Ascending aorta (tissue), 2 donors: ENCODE measurements around the gene CDH13. TPM values are rescaled to one million over a fixed set of nuclear protein-coding genes. Genes with fewer than 3 reads are reported as not detected.

Source experiments
- DNase-seq, 2 donors: peaks; one replicate each; pipeline ENCODE4 v3.0.0-alpha.2; 2019; ENCODE audit warnings: low spot score in 2 of 2
- H3K27ac ChIP-seq, 2 donors: fragments of 200-600 bp; sonication (generic); one replicate each; pipeline ENCODE4 v1.5.1; 2016 to 2017; ENCODE audit warnings: mild to moderate bottlenecking in 1 of 2
- H3K27me3 ChIP-seq: fragments of 200-600 bp; sonication (generic); one replicate; pipeline ENCODE4 v1.5.1; 2017
- H3K36me3 ChIP-seq, 2 donors: fragments of 200-600 bp; sonication (generic); one replicate each; pipeline ENCODE4 v1.5.1; 2016
- H3K4me1 ChIP-seq, 2 donors: fragments of 200-600 bp; sonication (generic); one replicate each; pipeline ENCODE4 v1.5.1; 2016 to 2017; ENCODE audit warnings: mild to moderate bottlenecking in 1 of 2
- H3K4me3 ChIP-seq, 2 donors: fragments of 200-600 bp; sonication (generic); one replicate each; pipeline ENCODE4 v1.5.1; 2016 to 2017; ENCODE audit warnings: mild to moderate bottlenecking in 1 of 2
- H3K9me3 ChIP-seq, 2 donors: fragments of 200-600 bp; sonication (generic); one replicate each; pipeline ENCODE4 v1.5.1; 2016
- intact Hi-C: fragments of 100-400 bp; cut with DNase I; formaldehyde crosslinking; loops from one replicate; pipeline ENCODE4 v1.15.1; 2023
- total RNA-seq: library from RNA; depleted of rRNA; stranded (reverse); fragments of >200 nt; gene quantifications from one replicate; pipeline ENCODE4 v1.1.0, GENCODE V29; 2016
- TF ChIP-seq, protein P1 (sequence below), 3 experiments: fragments of 200-600 bp in 2 of 3; fragments of 450-650 bp in 1 of 3; sonication (generic) in 2 of 3; IDR thresholded peaks; one replicate each; pipeline ENCODE4 v1.5.1; 2016 to 2019; ENCODE audit warnings: antibody characterized with exemption in 3 of 3, mild to moderate bottlenecking in 1 of 3, moderate library complexity in 1 of 3

The CDH13 gene
- total RNA-seq, 1 donor from 2014 or later: 160 TPM

DNA sequence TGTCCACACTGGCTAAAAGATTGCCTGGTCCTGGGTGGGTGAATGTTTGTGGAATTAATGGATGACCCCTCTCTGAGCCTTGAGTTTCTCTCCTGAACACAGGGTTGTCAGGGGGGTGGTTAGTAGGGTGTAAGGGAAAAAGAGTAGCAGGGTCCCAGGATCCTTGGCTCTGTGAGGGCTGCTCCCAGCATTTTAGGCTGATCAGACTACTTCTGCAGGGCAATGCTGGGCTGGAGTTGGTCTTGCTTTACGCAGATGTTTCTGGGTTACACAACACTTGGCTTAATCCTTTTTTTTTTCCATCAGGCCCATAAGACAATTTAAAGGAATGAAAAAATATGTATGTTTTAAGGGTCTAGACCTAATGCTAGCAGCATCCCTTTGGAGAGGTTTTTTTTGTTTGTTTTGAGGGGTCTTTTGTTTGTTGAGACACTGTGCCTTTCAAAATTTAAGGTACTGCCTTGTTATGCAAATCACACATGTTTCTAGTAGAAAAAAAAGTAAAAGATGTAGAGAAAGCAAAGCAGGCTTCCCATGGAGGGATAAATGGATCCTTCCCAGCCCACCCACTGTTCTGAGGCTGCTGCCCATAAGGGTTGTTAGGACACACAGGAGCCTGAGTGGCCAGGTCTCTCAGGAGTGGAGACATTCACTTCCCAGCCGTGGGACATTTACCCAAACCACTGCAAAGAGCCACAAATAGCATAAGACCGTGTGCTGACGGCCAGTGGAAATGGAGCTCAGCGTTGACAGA, 955.4 kb downstream of the CDH13 start:
- no peaks in the 10 kb centered on the region for H3K27me3 ChIP-seq
- TF ChIP-seq, protein P1, sequence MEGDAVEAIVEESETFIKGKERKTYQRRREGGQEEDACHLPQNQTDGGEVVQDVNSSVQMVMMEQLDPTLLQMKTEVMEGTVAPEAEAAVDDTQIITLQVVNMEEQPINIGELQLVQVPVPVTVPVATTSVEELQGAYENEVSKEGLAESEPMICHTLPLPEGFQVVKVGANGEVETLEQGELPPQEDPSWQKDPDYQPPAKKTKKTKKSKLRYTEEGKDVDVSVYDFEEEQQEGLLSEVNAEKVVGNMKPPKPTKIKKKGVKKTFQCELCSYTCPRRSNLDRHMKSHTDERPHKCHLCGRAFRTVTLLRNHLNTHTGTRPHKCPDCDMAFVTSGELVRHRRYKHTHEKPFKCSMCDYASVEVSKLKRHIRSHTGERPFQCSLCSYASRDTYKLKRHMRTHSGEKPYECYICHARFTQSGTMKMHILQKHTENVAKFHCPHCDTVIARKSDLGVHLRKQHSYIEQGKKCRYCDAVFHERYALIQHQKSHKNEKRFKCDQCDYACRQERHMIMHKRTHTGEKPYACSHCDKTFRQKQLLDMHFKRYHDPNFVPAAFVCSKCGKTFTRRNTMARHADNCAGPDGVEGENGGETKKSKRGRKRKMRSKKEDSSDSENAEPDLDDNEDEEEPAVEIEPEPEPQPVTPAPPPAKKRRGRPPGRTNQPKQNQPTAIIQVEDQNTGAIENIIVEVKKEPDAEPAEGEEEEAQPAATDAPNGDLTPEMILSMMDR (IDR thresholded peaks at IDR 0.05): no peak
- H3K36me3 ChIP-seq: no peaks in the 10 kb centered on the region
- H3K4me1 ChIP-seq: no peaks in the 10 kb centered on the region
- H3K9me3 ChIP-seq: no peaks in the 10 kb centered on the region
- no peak overlapping the region for H3K4me3 ChIP-seq
- intact Hi-C loops: no loop called here
- no peak overlapping the region for H3K27ac ChIP-seq
- no peak for DNase-seq

- TF ChIP-seq, protein P1 (IDR thresholded peaks at IDR 0.05): no peak
- DNase-seq: no peak
- Histone ChIP-seq H3K27me3 (no peaks in the 10 kb centered on the region), H3K27ac (no peak overlapping the region), H3K36me3 (no peaks in the 10 kb centered on the region), H3K4me3 (no peak overlapping the region), H3K9me3 (no peaks in the 10 kb centered on the region), H3K4me1 (no peaks in the 10 kb centered on the region)
- intact Hi-C loops: no loop called here
Observed at GRCh38 chr16:83586036-83586435, 959.3 kb downstream of the CDH13 start.

- H3K4me1 ChIP-seq: no peaks in the 10 kb centered on the region
- no peak for DNase-seq
- intact Hi-C loops: no loop called here
Observed at GRCh38 chr16:83586461-83587200, 959.9 kb downstream of the CDH13 start.

GRCh38 chr16:83587201-83587600, 960.4 kb downstream of the CDH13 start:
- TF ChIP-seq, protein P1 (IDR thresholded peaks at IDR 0.05): no peak
- intact Hi-C loops: no loop called here
- no peaks in the 10 kb centered on the region for H3K4me1 ChIP-seq
- H3K4me3 ChIP-seq: no peak overlapping the region
- no peaks in the 10 kb centered on the region for H3K9me3 ChIP-seq
- DNase-seq: no peak
- H3K27me3 ChIP-seq: no peaks in the 10 kb centered on the region
- H3K36me3 ChIP-seq: no peaks in the 10 kb centered on the region
- H3K27ac ChIP-seq: no peak overlapping the region

More at GRCh38 chr16:83586461-83587200, 959.9 kb downstream of the CDH13 start:
- TF ChIP-seq, protein P1 (IDR thresholded peaks at IDR 0.05): no peak
- no peaks in the 10 kb centered on the region for H3K36me3 ChIP-seq
- no peaks in the 10 kb centered on the region for H3K9me3 ChIP-seq
- H3K27me3 ChIP-seq: no peaks in the 10 kb centered on the region
- H3K27ac ChIP-seq: no peak overlapping the region
- H3K4me3 ChIP-seq: no peak overlapping the region

DNA sequence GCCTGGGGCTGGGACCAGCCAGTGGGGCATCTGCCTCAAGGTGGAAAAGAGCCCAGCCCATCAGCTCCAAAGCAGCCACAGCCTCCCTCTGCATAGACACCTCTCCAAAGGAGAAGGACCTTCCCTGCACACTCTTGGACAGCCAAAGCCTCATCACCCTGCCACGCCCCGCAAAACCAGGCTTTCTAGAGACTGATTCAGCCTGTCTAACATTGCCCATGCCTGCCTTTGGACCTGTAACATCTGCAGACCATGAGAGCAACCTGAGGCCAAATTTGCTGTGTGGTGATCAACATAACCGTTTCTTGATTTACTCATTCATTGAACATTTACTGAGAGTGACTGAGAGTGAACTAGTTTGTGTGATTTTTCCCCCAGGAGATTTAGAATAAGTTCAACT, 961.3 kb downstream of the CDH13 start:
- intact Hi-C loops: no loop called here
- Histone ChIP-seq H3K27ac (no peak overlapping the region), H3K27me3 (no peaks in the 10 kb centered on the region), H3K4me3 (no peak overlapping the region), H3K4me1 (no peaks in the 10 kb centered on the region), H3K9me3 (no peaks in the 10 kb centered on the region), H3K36me3 (no peaks in the 10 kb centered on the region)
- TF ChIP-seq, protein P1 (IDR thresholded peaks at IDR 0.05): no peak
- DNase-seq: no peak
